ENCODE measurements around the gene CD274. TPM values are rescaled to one million over a fixed set of nuclear protein-coding genes. Genes with fewer than 3 reads are reported as not detected.

Gene CD274
- total and polyA plus RNA-seq, 10 of the 15 experiments (the other 5 are each of a cell fraction or from before 2014, with no cell fraction given), result 9.4 to 128 (median 24.6) TPM

DNA sequence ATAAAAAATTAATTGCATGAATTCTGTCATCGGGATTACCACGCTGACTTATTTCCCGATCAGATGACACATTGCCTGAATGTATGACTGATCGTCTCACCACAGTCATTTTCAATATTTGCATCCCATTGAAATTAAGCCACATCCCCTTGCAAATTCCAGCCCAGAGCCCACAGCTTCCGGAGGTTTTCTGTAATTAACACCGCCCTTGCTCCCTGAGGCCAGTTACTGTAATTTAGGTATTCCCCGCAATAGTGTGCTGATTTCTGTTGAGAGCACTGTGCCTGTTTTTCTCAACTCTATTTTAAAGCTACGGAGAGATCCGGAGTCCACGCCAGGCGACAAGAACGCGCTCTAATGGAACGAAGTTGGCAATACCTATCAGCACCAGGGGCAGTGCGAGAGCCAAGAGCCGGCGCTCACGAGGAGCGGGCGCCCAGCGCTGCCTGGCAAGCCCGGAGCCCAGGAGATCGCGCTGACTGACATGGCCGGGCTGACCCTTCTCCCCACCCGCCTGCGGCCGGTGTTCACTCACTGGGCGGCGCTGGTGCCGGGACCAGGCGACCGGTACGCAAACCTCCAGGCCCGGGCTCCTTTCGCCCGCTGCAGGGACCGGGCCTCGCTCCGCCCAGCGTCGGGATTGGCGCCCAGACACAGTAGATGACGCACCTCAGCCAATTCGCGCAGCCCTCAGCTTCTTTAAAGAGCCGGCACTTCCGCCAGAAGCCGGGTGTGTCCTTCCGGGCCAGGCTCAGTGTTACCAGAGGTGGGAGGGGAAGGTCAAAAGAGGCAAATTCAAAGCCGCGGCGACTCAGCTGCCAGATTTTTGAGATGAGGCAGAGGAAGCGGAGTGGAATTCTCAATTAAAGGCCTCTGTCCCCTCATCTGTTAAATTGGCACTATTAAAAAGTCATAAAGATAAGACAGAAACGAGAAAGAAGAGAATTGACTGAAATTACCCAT lies 12.8 kb upstream of the CD274 start, which contains the start of gene PLGRKT (continued):
- TF ChIP-seq, protein P1, sequence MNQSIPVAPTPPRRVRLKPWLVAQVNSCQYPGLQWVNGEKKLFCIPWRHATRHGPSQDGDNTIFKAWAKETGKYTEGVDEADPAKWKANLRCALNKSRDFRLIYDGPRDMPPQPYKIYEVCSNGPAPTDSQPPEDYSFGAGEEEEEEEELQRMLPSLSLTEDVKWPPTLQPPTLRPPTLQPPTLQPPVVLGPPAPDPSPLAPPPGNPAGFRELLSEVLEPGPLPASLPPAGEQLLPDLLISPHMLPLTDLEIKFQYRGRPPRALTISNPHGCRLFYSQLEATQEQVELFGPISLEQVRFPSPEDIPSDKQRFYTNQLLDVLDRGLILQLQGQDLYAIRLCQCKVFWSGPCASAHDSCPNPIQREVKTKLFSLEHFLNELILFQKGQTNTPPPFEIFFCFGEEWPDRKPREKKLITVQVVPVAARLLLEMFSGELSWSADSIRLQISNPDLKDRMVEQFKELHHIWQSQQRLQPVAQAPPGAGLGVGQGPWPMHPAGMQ (IDR thresholded peaks at IDR 0.05; ENCODE audit: borderline replicate concordance), result no peak
- peak; percentile 94 for TF ChIP-seq SIN3A (IDR thresholded peaks at IDR 0.05; ENCODE audit: low read depth, low read length)
- TF ChIP-seq, protein P2, sequence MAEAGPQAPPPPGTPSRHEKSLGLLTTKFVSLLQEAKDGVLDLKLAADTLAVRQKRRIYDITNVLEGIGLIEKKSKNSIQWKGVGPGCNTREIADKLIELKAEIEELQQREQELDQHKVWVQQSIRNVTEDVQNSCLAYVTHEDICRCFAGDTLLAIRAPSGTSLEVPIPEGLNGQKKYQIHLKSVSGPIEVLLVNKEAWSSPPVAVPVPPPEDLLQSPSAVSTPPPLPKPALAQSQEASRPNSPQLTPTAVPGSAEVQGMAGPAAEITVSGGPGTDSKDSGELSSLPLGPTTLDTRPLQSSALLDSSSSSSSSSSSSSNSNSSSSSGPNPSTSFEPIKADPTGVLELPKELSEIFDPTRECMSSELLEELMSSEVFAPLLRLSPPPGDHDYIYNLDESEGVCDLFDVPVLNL (IDR thresholded peaks at IDR 0.05; ENCODE audit: low read depth, low read length), result peak; percentile 87
- no peak; the same call in 1 of the 2 replicates for TF ChIP-seq CBX5 (IDR thresholded peaks at IDR 0.05; ENCODE audit: low read depth)
- peak; percentile 40 for TF ChIP-seq TBL1XR1 (IDR thresholded peaks at IDR 0.05; ENCODE audit: low read depth, low read length)
- TF ChIP-seq RBBP5 (conservative IDR thresholded peaks at IDR 0.05), result no peak
- TF ChIP-seq CBFB (IDR thresholded peaks at IDR 0.05; ENCODE audit: low read depth), result peak; percentile 56
- peak; percentile 54 for TF ChIP-seq SMAD1 (IDR thresholded peaks at IDR 0.05; ENCODE audit: low read depth, partially characterized antibody)
- no peak; the same call in none of the 2 replicates for TF ChIP-seq TCF3 (IDR thresholded peaks at IDR 0.05; ENCODE audit: borderline replicate concordance, insufficient read depth, low read depth, low read length)
- TF ChIP-seq HDGF (IDR thresholded peaks at IDR 0.05), result no peak
- peak; percentile 35; the same call in 1 of the 2 replicates for TF ChIP-seq FOXM1 (IDR thresholded peaks at IDR 0.05; ENCODE audit: low read depth, low read length)
- no peak; the same call in 1 of the 2 replicates for TF ChIP-seq TCF7 (IDR thresholded peaks at IDR 0.05; ENCODE audit: borderline replicate concordance)
- 0 out of 2 replicates have a peak, but pooled peaks have one; percentile 60 for TF ChIP-seq RCOR1 (conservative IDR thresholded peaks at IDR 0.05; ENCODE audit: low read depth, low read length)
- TF ChIP-seq MEF2A (IDR thresholded peaks at IDR 0.05; ENCODE audit: insufficient read depth, low read depth, low read length), result no peak
- TF ChIP-seq NFXL1 (IDR thresholded peaks at IDR 0.05; ENCODE audit: borderline replicate concordance), result no peak
- TF ChIP-seq, protein P3, sequence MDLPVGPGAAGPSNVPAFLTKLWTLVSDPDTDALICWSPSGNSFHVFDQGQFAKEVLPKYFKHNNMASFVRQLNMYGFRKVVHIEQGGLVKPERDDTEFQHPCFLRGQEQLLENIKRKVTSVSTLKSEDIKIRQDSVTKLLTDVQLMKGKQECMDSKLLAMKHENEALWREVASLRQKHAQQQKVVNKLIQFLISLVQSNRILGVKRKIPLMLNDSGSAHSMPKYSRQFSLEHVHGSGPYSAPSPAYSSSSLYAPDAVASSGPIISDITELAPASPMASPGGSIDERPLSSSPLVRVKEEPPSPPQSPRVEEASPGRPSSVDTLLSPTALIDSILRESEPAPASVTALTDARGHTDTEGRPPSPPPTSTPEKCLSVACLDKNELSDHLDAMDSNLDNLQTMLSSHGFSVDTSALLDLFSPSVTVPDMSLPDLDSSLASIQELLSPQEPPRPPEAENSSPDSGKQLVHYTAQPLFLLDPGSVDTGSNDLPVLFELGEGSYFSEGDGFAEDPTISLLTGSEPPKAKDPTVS (IDR thresholded peaks at IDR 0.05; ENCODE audit: low read depth, low read length), result no peak
- peak in 1 of 2 experiments; percentile 40; a peak in 1 of 4 replicates for TF ChIP-seq ETV6 (conservative IDR thresholded peaks at IDR 0.05 in 1 of 2, IDR thresholded peaks at IDR 0.05 in 1 of 2; ENCODE audit: borderline replicate concordance in 1 of 2, low read depth in 1 of 2)
- TF ChIP-seq, protein P4, sequence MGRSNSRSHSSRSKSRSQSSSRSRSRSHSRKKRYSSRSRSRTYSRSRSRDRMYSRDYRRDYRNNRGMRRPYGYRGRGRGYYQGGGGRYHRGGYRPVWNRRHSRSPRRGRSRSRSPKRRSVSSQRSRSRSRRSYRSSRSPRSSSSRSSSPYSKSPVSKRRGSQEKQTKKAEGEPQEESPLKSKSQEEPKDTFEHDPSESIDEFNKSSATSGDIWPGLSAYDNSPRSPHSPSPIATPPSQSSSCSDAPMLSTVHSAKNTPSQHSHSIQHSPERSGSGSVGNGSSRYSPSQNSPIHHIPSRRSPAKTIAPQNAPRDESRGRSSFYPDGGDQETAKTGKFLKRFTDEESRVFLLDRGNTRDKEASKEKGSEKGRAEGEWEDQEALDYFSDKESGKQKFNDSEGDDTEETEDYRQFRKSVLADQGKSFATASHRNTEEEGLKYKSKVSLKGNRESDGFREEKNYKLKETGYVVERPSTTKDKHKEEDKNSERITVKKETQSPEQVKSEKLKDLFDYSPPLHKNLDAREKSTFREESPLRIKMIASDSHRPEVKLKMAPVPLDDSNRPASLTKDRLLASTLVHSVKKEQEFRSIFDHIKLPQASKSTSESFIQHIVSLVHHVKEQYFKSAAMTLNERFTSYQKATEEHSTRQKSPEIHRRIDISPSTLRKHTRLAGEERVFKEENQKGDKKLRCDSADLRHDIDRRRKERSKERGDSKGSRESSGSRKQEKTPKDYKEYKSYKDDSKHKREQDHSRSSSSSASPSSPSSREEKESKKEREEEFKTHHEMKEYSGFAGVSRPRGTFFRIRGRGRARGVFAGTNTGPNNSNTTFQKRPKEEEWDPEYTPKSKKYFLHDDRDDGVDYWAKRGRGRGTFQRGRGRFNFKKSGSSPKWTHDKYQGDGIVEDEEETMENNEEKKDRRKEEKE (IDR thresholded peaks at IDR 0.05), result no peak
- TF ChIP-seq PAX5 (IDR thresholded peaks at IDR 0.05; ENCODE audit: borderline replicate concordance, low read depth, low read length), result peak; percentile 18; the same call in 1 of the 2 replicates
- peak; percentile 92 for TF ChIP-seq ZNF207 (IDR thresholded peaks at IDR 0.05; ENCODE audit: borderline replicate concordance)
- no peak for TF ChIP-seq FOXK2 (IDR thresholded peaks at IDR 0.05)
- TF ChIP-seq GABPA (IDR thresholded peaks at IDR 0.05; ENCODE audit: low read depth), result peak; percentile 95

Measured in GM12878 (cell line).